Measurements from ENCODE around the gene PKMYT1. TPM values are rescaled to one million over a fixed set of nuclear protein-coding genes. Genes with fewer than 3 reads are reported as not detected.

PKMYT1 gene
- polyA plus RNA-seq, 1 experiment = 1.2 TPM

DNA sequence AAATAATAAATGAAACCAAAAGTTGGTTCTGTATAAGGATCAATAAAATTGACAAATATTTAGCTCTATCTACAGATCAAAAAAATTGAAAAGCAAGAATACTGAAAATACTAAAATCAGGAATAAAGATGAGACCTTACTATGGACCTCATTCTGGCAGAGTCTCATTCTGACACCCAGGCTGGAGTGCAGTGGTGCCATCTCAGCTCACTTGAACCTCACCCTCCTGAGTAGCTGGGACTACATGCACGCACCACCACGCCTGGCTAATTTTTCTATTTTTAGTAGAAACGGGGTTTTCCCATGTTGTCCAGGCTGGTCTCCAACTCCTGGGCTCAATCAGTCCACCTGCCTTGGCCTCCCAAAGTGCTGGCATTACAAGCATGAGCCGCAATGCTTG lies 38.2 kb downstream of the PKMYT1 start:
- Histone ChIP-seq H3K9me3 (ENCODE audit: control insufficient read depth, insufficient read depth, low read length) (no peaks in the 10 kb centered on the region; the same call in 1 of the 2 replicates), H3K27ac (ENCODE audit: low read depth, low read length) (no peak overlapping the region), H3K4me3 (ENCODE audit: low read depth, low read length) (no peak overlapping the region), H3K27me3 (ENCODE audit: control insufficient read depth, insufficient read depth, low read length) (no peaks in the 10 kb centered on the region)
- CTCF ChIA-PET = interaction anchor here (0.6 to 5.3 kb wide), 4 partner anchors 14 to 28 kb away, joined by 3 to 29 read pairs (median 6); no protein-coding TSS in a partner anchor
- DNase-seq (ENCODE audit: low read depth, low spot score) = no peak
- POLR2A ChIA-PET = no interaction called here
- TF ChIP-seq, protein P1, sequence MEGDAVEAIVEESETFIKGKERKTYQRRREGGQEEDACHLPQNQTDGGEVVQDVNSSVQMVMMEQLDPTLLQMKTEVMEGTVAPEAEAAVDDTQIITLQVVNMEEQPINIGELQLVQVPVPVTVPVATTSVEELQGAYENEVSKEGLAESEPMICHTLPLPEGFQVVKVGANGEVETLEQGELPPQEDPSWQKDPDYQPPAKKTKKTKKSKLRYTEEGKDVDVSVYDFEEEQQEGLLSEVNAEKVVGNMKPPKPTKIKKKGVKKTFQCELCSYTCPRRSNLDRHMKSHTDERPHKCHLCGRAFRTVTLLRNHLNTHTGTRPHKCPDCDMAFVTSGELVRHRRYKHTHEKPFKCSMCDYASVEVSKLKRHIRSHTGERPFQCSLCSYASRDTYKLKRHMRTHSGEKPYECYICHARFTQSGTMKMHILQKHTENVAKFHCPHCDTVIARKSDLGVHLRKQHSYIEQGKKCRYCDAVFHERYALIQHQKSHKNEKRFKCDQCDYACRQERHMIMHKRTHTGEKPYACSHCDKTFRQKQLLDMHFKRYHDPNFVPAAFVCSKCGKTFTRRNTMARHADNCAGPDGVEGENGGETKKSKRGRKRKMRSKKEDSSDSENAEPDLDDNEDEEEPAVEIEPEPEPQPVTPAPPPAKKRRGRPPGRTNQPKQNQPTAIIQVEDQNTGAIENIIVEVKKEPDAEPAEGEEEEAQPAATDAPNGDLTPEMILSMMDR (IDR thresholded peaks at IDR 0.05; ENCODE audit: low read depth, low read length) = no peak

DNA sequence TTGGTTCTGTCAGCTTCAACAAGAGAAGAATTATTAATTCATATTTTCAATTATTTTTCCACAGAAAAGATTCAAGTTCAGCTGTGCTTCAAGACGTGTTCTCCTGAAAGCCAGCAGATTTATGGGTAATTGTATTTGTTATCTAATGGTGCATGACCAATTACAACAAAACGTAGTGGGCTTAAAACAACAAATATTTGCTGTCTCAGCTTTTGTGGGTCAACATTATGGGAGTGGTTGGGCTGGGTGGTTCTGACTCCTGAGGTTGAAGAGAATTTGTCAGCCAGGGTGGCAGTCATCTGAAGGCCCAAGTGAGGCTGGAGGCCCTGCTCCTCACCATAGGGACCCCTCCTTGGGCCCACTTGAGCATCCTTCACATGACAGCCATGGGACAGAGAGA lies 40.3 kb downstream of the PKMYT1 start:
- H3K27me3 ChIP-seq (ENCODE audit: control insufficient read depth, insufficient read depth, low read length) = no peaks in the 10 kb centered on the region
- TF ChIP-seq, protein P1 (IDR thresholded peaks at IDR 0.05; ENCODE audit: low read depth, low read length) = no peak
- CTCF ChIA-PET = interaction anchor here (0.5 to 1.3 kb wide), 4 partner anchors 13 to 22 kb away, joined by 3 to 11 read pairs (median 3); no protein-coding TSS in a partner anchor
- POLR2A ChIA-PET = no interaction called here
- H3K27ac ChIP-seq (ENCODE audit: low read depth, low read length) = no peak overlapping the region
- no peaks in the 10 kb centered on the region; the same call in 1 of the 2 replicates for H3K9me3 ChIP-seq (ENCODE audit: control insufficient read depth, insufficient read depth, low read length)
- no peak for DNase-seq (ENCODE audit: low read depth, low spot score)
- no peak overlapping the region for H3K4me3 ChIP-seq (ENCODE audit: low read depth, low read length)

DNA sequence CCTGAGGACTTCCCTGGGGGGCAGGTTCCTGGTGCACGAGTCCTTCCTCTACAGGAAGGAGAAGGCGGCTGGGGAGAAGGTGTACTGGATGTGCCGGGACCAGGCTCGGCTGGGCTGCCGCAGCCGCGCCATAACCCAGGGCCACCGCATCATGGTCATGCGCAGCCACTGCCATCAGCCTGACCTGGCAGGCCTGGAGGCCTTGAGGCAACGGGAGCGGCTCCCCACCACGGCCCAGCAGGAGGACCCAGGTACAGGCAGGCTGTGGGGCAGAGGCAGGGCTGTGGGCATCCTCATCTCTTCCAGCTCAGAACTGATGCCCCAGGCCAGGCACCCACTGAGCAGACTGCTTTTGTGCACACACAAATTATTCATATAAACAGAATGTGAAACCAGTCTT lies 42.0 kb downstream of the PKMYT1 start:
- POLR2A ChIA-PET = interaction anchor here (0.7 kb wide), 1 partner anchor 24 kb away, joined by 11 read pairs; no protein-coding TSS in a partner anchor
- TF ChIP-seq, protein P1 (IDR thresholded peaks at IDR 0.05; ENCODE audit: low read depth, low read length) = no peak
- CTCF ChIA-PET = interaction anchor here (0.6 kb wide), 1 partner anchor 18 kb away, joined by 5 read pairs; no protein-coding TSS in a partner anchor

DNA sequence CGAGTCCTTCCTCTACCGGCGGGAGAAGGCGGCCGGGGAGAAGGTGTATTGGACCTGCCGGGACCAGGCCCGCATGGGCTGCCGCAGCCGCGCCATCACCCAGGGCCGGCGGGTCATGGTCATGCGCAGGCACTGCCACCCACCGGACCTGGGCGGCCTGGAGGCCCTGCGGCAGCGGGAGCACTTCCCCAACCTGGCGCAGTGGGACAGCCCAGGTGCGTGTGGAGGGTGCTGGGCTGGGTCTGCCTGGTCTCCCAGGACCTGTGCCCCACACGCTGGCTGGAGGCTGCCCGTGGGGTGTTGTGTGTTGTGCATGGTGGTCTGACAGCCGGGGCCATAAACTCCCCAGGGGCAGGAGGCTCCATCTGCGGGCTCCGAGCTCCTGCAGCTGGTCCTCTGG lies 43.1 kb downstream of the PKMYT1 start:
- ChIA-PET CTCF (no interaction called here), POLR2A (no interaction called here)
- H3K9me3 ChIP-seq (ENCODE audit: control insufficient read depth, insufficient read depth, low read length) = no peaks in the 10 kb centered on the region; the same call in 1 of the 2 replicates
- H3K4me3 ChIP-seq (ENCODE audit: low read depth, low read length) = no peak overlapping the region
- no peak for DNase-seq (ENCODE audit: low read depth, low spot score)
- no peaks in the 10 kb centered on the region for H3K27me3 ChIP-seq (ENCODE audit: control insufficient read depth, insufficient read depth, low read length)
- no peak overlapping the region for H3K27ac ChIP-seq (ENCODE audit: low read depth, low read length)
- TF ChIP-seq, protein P1 (IDR thresholded peaks at IDR 0.05; ENCODE audit: low read depth, low read length) = no peak

More for the DNA sequence above, 42.0 kb downstream of the PKMYT1 start:
- Histone ChIP-seq H3K27ac (ENCODE audit: low read depth, low read length) (no peak overlapping the region), H3K9me3 (ENCODE audit: control insufficient read depth, insufficient read depth, low read length) (no peaks in the 10 kb centered on the region; the same call in 1 of the 2 replicates), H3K4me3 (ENCODE audit: low read depth, low read length) (no peak overlapping the region), H3K27me3 (ENCODE audit: control insufficient read depth, insufficient read depth, low read length) (no peaks in the 10 kb centered on the region)
- no peak for DNase-seq (ENCODE audit: low read depth, low spot score)

DNA sequence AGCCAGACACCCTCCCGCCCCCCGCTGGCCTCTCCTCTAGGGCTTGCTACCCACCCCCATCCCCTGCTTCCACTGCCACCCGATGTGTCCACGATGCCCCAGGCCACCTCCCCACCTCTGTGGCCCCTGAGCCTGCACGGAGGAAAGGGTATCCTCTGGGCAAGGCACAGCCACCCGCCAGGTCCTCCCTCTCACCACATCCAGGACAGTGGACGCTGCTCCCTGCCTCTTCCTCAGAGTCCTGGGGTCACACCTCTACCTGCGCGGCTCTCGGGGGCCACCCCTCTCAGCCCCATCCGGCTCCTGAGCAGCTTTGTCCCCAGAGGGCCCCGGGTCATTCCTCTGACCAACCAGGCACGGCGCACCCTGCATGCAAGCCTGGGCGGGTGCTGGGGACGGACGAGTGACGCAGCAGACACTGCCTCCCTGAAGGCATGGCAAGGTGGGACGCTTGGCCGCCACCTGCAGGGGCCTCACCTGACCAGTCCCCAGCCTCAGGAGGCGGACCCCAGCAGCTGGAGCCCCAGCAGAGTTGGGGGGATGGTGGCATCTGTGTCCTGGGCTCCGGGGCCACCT lies 43.7 kb downstream of the PKMYT1 start:
- TF ChIP-seq, protein P1 (IDR thresholded peaks at IDR 0.05; ENCODE audit: low read depth, low read length) = no peak
- no peak for DNase-seq (ENCODE audit: low read depth, low spot score)
- Histone ChIP-seq H3K27me3 (ENCODE audit: control insufficient read depth, insufficient read depth, low read length) (no peaks in the 10 kb centered on the region), H3K27ac (ENCODE audit: low read depth, low read length) (no peak overlapping the region), H3K4me3 (ENCODE audit: low read depth, low read length) (no peak overlapping the region), H3K9me3 (ENCODE audit: control insufficient read depth, insufficient read depth, low read length) (no peaks in the 10 kb centered on the region; the same call in 1 of the 2 replicates)
- ChIA-PET CTCF (no interaction called here), POLR2A (interaction anchor here (0.7 kb wide), 1 partner anchor 97 kb away, joined by 3 read pairs; no protein-coding TSS in a partner anchor)

Measured in AG04450 (cell line).